Colon (tissue), 2 donors: ENCODE results near the gene HOXB3.

ENCODE experiments used
- FAIRE-seq: peaks from 2 replicates; lab custom pipeline; 2012; peaks lifted over from hg19 to GRCh38; lab: Jason Lieb, UNC
- donor health status: control.
- donor health status: control.

HOXB3 gene

GRCh38 chr17:48569674-48570324, 20.2 kb downstream of the HOXB3 start:
- no peak for FAIRE-seq

- no peak for FAIRE-seq
Observed at GRCh38 chr17:48569240-48569582, 20.8 kb downstream of the HOXB3 start.

GRCh38 chr17:48568499-48569239, 21.4 kb downstream of the HOXB3 start:
- FAIRE-seq, result no peak

- FAIRE-seq, result no peak
Observed at GRCh38 chr17:48567646-48568354, 22.2 kb downstream of the HOXB3 start.

GRCh38 chr17:48567209-48567608, 22.8 kb downstream of the HOXB3 start:
- FAIRE-seq, result no peak

GRCh38 chr17:48566717-48567116, 23.3 kb downstream of the HOXB3 start:
- FAIRE-seq, result no peak

GRCh38 chr17:48565925-48566710, 23.9 kb downstream of the HOXB3 start:
- FAIRE-seq, result no peak

- no peak for FAIRE-seq
Observed at GRCh38 chr17:48565022-48565554, 25.0 kb downstream of the HOXB3 start.

GRCh38 chr17:48564188-48565021, 25.6 kb downstream of the HOXB3 start:
- FAIRE-seq, result no peak

GRCh38 chr17:48563867-48564187, 26.2 kb downstream of the HOXB3 start:
- no peak for FAIRE-seq

- no peak for FAIRE-seq
Observed at GRCh38 chr17:48563385-48563838, 26.6 kb downstream of the HOXB3 start.

GRCh38 chr17:48562934-48563333, 27.1 kb downstream of the HOXB3 start:
- FAIRE-seq, result no peak

GRCh38 chr17:48561884-48562810, 27.9 kb downstream of the HOXB3 start:
- FAIRE-seq, result no peak

GRCh38 chr17:48559840-48560817, 29.9 kb downstream of the HOXB3 start:
- no peak for FAIRE-seq

- no peak for FAIRE-seq
Observed at GRCh38 chr17:48559122-48559839, 30.8 kb downstream of the HOXB3 start.

- FAIRE-seq, result no peak
Observed at GRCh38 chr17:48558831-48559121, 31.3 kb downstream of the HOXB3 start.

- no peak for FAIRE-seq
Observed at GRCh38 chr17:48558057-48558830, 31.8 kb downstream of the HOXB3 start.
